K562 (cell line): Measurements from ENCODE around the gene CHAT. TPM values are rescaled to one million over a fixed set of nuclear protein-coding genes. Genes with fewer than 3 reads are reported as not detected.

Experiments used
- ATAC-seq: fragments of 200-7000 bp; cut with Tn5 transposase; 3 replicates; pipeline ENCODE4 v1.9.1; 2020; ENCODE audit warnings: moderate library complexity
- BruUV-seq: library from RNA; stranded (reverse); fragments of 400-500 nt; replicated peaks from 2 replicates; lab custom pipeline; 2021; lab: Mats Ljungman, UMichigan
- CTCF ChIA-PET: fragments of 300-600 bp; formaldehyde crosslinking; extraction: SDS; loops from one replicate; lab custom pipeline; 2021; ENCODE audit warnings: low intra/inter-chr PET ratio; lab: Yijun Ruan, JAX
- POLR2A ChIA-PET: fragments of 300-600, 350-650 bp; sonication (Branson Sonifier 250); formaldehyde crosslinking; extraction: SDS; loops from one replicate; lab custom pipeline; 2021; ENCODE audit warnings: antibody characterized with exemption, inconsistent platforms; lab: Yijun Ruan, JAX
- DNase-seq, 4 experiments: peaks; one replicate each; pipeline versions ENCODE4 v3.0.0 to v3.0.0-alpha.2; 2011 to 2018; ENCODE audit warnings: low spot score in 3 of 4, mixed read lengths in 3 of 4; ENCODE audit errors: extremely low read depth in 1 of 4
- FAIRE-seq: peaks from 2 replicates; lab custom pipeline; 2011; peaks lifted over from hg19 to GRCh38; lab: Jason Lieb, UNC
- H2AFZ ChIP-seq: 2 replicates; pipeline ENCODE4 v1.6.0; 2011; ENCODE audit warnings: low read depth, low read length, control low read depth, inconsistent platforms
- H3K27ac ChIP-seq: fragments of 200-600 bp; 3 replicates; pipeline ENCODE4 v1.8.0; 2011; ENCODE audit warnings: low read depth, mild to moderate bottlenecking, control low read depth, inconsistent platforms, low read length, moderate library complexity, mixed read lengths; ENCODE audit errors: extremely low read depth
- H3K27me3 ChIP-seq, 2 experiments: fragments of 300-600 bp in 1 of 2; 2 replicates in 1 of 2; 3 replicates in 1 of 2; pipeline versions ENCODE4 v1.6.0 to v1.8.0; 2011; ENCODE audit warnings: inconsistent platforms in 2 of 2, low read length in 2 of 2, mild to moderate bottlenecking in 1 of 2, mixed read lengths in 1 of 2, moderate library complexity in 1 of 2; ENCODE audit not compliant: control insufficient read depth in 2 of 2, insufficient read depth in 2 of 2
- H3K36me3 ChIP-seq: fragments of 300-600 bp; 3 replicates; pipeline ENCODE4 v1.8.0; 2011; ENCODE audit warnings: mild to moderate bottlenecking, low read length, inconsistent platforms; ENCODE audit not compliant: control insufficient read depth, insufficient read depth
- H3K4me1 ChIP-seq, 2 experiments: fragments of 200-600 bp in 1 of 2; replicated peaks in 1 of 2; 2 replicates in 1 of 2; 3 replicates in 1 of 2; pipeline versions ENCODE4 v1.5.1 to v1.8.0; 2011; ENCODE audit warnings: inconsistent platforms in 2 of 2, low read length in 2 of 2, mild to moderate bottlenecking in 1 of 2, mixed read lengths in 1 of 2, moderate library complexity in 1 of 2; ENCODE audit not compliant: control insufficient read depth in 2 of 2, insufficient read depth in 2 of 2
- H3K4me2 ChIP-seq: 2 replicates; pipeline ENCODE4 v1.6.1; 2011; ENCODE audit warnings: low read length, control low read depth, inconsistent platforms, mixed read lengths; ENCODE audit not compliant: insufficient read depth
- H3K4me3 ChIP-seq: fragments of 200-600 bp; sonication (generic), shearing (Covaris generic); 2 replicates; pipeline ENCODE4 v1.5.1; 2016; ENCODE audit warnings: control low read depth, inconsistent platforms
- H3K79me2 ChIP-seq: fragments of 200-600 bp; 3 replicates; pipeline ENCODE4 v1.8.0; 2011; ENCODE audit warnings: low read length, inconsistent platforms; ENCODE audit not compliant: control insufficient read depth, insufficient read depth
- H3K9ac ChIP-seq, 2 experiments: 2 replicates each; pipeline versions ENCODE4 v1.6.0 to v1.6.1; 2011; ENCODE audit warnings: low read depth in 2 of 2, low read length in 2 of 2, control low read depth in 1 of 2, inconsistent platforms in 1 of 2, mild to moderate bottlenecking in 1 of 2, mixed read lengths in 1 of 2; ENCODE audit not compliant: insufficient read depth in 1 of 2
- H3K9me1 ChIP-seq: one replicate; pipeline ENCODE4 v1.6.0; 2011; ENCODE audit warnings: inconsistent platforms, mild to moderate bottlenecking, low read length, moderate library complexity; ENCODE audit not compliant: control insufficient read depth, insufficient read depth
- H3K9me3 ChIP-seq: replicated peaks from 2 replicates; pipeline ENCODE4 v1.5.1; 2011; ENCODE audit warnings: low read depth, low read length, inconsistent platforms; ENCODE audit not compliant: control insufficient read depth, insufficient read depth
- H4K20me1 ChIP-seq: replicated peaks from 2 replicates; pipeline ENCODE4 v1.6.1; 2011; ENCODE audit warnings: low read length, inconsistent platforms, mixed read lengths; ENCODE audit not compliant: control insufficient read depth, insufficient read depth
- BRD4 ChIP-seq: fragments of 200-600 bp; sonication (generic); IDR thresholded peaks from 2 replicates; pipeline ENCODE4 v1.6.1; 2017; ENCODE audit warnings: inconsistent platforms
- HEY1 ChIP-seq: fragments of 250-450 bp; sonication (Bioruptor Pico); IDR thresholded peaks from 2 replicates; pipeline ENCODE4 v1.5.0; 2020; ENCODE audit warnings: mild to moderate bottlenecking, moderate library complexity, borderline replicate concordance
- SIRT6 ChIP-seq: IDR thresholded peaks from one replicate; pipeline ENCODE4 v1.6.1; 2012; ENCODE audit warnings: low read depth, mild to moderate bottlenecking, control low read depth, inconsistent platforms, low read length, moderate library complexity
- TBP ChIP-seq: optimal IDR thresholded peaks from 2 replicates; pipeline ENCODE3; 2011; ENCODE audit warnings: low read depth, low read length, improper control_type of control experiment
- ZNF134 ChIP-seq: fragments of 250-450 bp; sonication (Bioruptor Pico); conservative IDR thresholded peaks from 2 replicates; pipeline ENCODE4 v1.4.0; 2020
- ZNF444 ChIP-seq: fragments of 250-450 bp; sonication (Bioruptor Pico); IDR thresholded peaks from 2 replicates; pipeline ENCODE4 v1.4.0; 2020; ENCODE audit warnings: mild to moderate bottlenecking, moderate library complexity
- ZNF830 ChIP-seq: fragments of 250-450 bp; sonication (Bioruptor Pico); IDR thresholded peaks from 2 replicates; pipeline ENCODE4 v1.5.0; 2021; ENCODE audit warnings: mild to moderate bottlenecking
- WGBS: fragments of 100-300 bp; shearing (Covaris generic); methylation state at CpG from one replicate; pipeline ENCODE4 v1.1.6; 2016; ENCODE audit warnings: low coverage, mixed read lengths; ENCODE audit not compliant: insufficient coverage; ENCODE audit errors: missing lambda C conversion rate; 5-methylcytosine and 5-hydroxymethylcytosine counted together
- in situ Hi-C: fragments of 300-500 bp; cut with MboI; formaldehyde crosslinking; loops from 4 replicates; pipeline ENCODE4 v1.15.0; 2018; ENCODE audit warnings: inconsistent platforms, mixed read lengths
- intact Hi-C: fragments of 100-400 bp; cut with micrococcal nuclease; formaldehyde crosslinking; loops from 2 replicates; pipeline ENCODE4 v1.14.2; 2022
- polyA plus RNA-seq, 8 experiments: library from polyadenylated mRNA; depleted of rRNA in 4 of 8; stranded (reverse) in 5 of 8; unstranded in 3 of 8; fragments of >200 nt; fragmentation: Nextera tagmentation in 2 of 8; fragmentation: Illumina TruSeq in 1 of 8; extraction: Ambion mirVana in 2 of 8; extraction: Trizol in 1 of 8; gene quantifications; 2 replicates each; pipeline versions ENCODE4 v1.2.1 to v1.2.3, GENCODE V29; 2011 to 2014; ENCODE audit warnings: inconsistent platforms in 1 of 8, missing spikeins in 1 of 8
- total RNA-seq, 7 experiments: library from RNA; depleted of rRNA in 6 of 7; stranded (reverse); fragments of >200 nt in 6 of 7; fragmentation: Illumina TruSeq in 2 of 7; extraction: Trizol in 2 of 7; gene quantifications; 2 replicates each; pipeline versions ENCODE4 v1.2.1 to v1.2.3, GENCODE V29; 2011 to 2021; ENCODE audit warnings: low replicate concordance in 1 of 7
- TF ChIP-seq, protein P1 (sequence below): sonication (generic); formaldehyde crosslinking; IDR thresholded peaks from 2 replicates; pipeline ENCODE4 v1.8.0; 2022; ENCODE audit warnings: mild to moderate bottlenecking, missing genetic modification reagents
- TF ChIP-seq, protein P2 (sequence below), 2 experiments: fragments of 450-650 bp; formaldehyde crosslinking in 1 of 2; IDR thresholded peaks; 2 replicates each; pipeline versions ENCODE4 v1.4.0 to v1.6.1; 2014 to 2020; ENCODE audit warnings: mild to moderate bottlenecking in 2 of 2, borderline replicate concordance in 1 of 2, low read depth in 1 of 2

Gene CHAT
- total and polyA plus RNA-seq, 9 of the 15 experiments (the other 6 are each of a cell fraction or from before 2014, with no cell fraction given), result not detected

DNA sequence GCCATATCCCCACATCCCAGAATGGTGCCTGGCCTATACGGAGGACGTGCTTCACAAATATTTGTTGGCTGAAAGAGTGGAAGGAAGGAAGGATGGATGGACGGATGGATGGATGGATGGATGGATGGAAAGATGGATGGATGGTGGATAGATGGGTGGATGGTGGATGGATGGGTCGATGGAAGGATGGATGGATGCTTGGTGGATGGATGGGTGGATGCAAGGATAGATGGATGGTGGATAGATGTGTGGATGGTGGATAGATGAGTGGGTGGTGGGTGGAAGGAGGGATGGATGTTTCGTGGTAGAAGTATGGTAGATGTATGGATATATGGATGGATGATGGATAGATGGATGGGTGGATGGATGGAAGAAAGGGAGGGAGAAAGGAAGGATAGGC, 10.8 kb downstream of the CHAT start (continued):
- TF ChIP-seq, protein P1, sequence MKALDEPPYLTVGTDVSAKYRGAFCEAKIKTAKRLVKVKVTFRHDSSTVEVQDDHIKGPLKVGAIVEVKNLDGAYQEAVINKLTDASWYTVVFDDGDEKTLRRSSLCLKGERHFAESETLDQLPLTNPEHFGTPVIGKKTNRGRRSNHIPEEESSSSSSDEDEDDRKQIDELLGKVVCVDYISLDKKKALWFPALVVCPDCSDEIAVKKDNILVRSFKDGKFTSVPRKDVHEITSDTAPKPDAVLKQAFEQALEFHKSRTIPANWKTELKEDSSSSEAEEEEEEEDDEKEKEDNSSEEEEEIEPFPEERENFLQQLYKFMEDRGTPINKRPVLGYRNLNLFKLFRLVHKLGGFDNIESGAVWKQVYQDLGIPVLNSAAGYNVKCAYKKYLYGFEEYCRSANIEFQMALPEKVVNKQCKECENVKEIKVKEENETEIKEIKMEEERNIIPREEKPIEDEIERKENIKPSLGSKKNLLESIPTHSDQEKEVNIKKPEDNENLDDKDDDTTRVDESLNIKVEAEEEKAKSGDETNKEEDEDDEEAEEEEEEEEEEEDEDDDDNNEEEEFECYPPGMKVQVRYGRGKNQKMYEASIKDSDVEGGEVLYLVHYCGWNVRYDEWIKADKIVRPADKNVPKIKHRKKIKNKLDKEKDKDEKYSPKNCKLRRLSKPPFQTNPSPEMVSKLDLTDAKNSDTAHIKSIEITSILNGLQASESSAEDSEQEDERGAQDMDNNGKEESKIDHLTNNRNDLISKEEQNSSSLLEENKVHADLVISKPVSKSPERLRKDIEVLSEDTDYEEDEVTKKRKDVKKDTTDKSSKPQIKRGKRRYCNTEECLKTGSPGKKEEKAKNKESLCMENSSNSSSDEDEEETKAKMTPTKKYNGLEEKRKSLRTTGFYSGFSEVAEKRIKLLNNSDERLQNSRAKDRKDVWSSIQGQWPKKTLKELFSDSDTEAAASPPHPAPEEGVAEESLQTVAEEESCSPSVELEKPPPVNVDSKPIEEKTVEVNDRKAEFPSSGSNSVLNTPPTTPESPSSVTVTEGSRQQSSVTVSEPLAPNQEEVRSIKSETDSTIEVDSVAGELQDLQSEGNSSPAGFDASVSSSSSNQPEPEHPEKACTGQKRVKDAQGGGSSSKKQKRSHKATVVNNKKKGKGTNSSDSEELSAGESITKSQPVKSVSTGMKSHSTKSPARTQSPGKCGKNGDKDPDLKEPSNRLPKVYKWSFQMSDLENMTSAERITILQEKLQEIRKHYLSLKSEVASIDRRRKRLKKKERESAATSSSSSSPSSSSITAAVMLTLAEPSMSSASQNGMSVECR, result no peak
- TF ChIP-seq, all 486 proteins: peak for 0

DNA sequence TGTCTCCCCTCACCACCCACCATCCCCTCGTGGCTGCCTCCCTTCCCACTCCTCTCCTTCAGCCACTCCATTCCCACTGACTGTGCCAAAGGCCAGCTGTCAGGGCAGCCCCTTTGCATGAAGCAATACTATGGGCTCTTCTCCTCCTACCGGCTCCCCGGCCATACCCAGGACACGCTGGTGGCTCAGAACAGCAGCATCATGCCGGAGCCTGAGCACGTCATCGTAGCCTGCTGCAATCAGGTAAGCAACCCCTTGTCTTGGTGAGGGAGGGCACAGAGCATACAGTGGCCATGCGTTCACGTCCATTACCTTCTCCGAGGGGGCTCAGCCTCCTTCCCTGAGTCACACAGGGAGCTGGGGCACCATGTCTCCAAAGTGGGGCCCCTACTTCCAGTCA, 11.6 kb downstream of the CHAT start:
- no peaks in the 10 kb centered on the region for H3K9me1 ChIP-seq
- no peaks in the 10 kb centered on the region for H3K36me3 ChIP-seq
- POLR2A ChIA-PET, result no interaction called here
- CTCF ChIA-PET, result no interaction called here
- no peak overlapping the region for H3K4me2 ChIP-seq
- H4K20me1 ChIP-seq, result peaks cover 6% of the 10 kb centered on the region; the same call in 1 of the 2 replicates
- no peak overlapping the region for H3K9ac ChIP-seq
- under 1% methylated on average over 10 of the region's 10 CpGs for WGBS
- no peak for ATAC-seq
- H2AFZ ChIP-seq, result no peak overlapping the region
- intact Hi-C loops (no loop called here), in situ Hi-C loops (no loop called here)
- FAIRE-seq, result no peak
- no peak overlapping the region for H3K27ac ChIP-seq
- no peak for DNase-seq
- H3K4me3 ChIP-seq, result no peak overlapping the region
- peaks cover 12 to 53% of the 10 kb centered on the region in 2 experiments; a peak in 4 of 5 replicates for H3K27me3 ChIP-seq
- H3K79me2 ChIP-seq, result no peaks in the 10 kb centered on the region
- H3K4me1 ChIP-seq, result no peaks in the 10 kb centered on the region
- H3K9me3 ChIP-seq, result no peaks in the 10 kb centered on the region
- no TSS peak for BruUV-seq
- TF ChIP-seq BRD4 (no peak), HEY1 (no peak), ZNF444 (no peak), ZNF830 (no peak), TBP (no peak), SIRT6 (no peak), ZNF134 (CRISPR knock-in tag) (no peak)
- TF ChIP-seq, protein P2, sequence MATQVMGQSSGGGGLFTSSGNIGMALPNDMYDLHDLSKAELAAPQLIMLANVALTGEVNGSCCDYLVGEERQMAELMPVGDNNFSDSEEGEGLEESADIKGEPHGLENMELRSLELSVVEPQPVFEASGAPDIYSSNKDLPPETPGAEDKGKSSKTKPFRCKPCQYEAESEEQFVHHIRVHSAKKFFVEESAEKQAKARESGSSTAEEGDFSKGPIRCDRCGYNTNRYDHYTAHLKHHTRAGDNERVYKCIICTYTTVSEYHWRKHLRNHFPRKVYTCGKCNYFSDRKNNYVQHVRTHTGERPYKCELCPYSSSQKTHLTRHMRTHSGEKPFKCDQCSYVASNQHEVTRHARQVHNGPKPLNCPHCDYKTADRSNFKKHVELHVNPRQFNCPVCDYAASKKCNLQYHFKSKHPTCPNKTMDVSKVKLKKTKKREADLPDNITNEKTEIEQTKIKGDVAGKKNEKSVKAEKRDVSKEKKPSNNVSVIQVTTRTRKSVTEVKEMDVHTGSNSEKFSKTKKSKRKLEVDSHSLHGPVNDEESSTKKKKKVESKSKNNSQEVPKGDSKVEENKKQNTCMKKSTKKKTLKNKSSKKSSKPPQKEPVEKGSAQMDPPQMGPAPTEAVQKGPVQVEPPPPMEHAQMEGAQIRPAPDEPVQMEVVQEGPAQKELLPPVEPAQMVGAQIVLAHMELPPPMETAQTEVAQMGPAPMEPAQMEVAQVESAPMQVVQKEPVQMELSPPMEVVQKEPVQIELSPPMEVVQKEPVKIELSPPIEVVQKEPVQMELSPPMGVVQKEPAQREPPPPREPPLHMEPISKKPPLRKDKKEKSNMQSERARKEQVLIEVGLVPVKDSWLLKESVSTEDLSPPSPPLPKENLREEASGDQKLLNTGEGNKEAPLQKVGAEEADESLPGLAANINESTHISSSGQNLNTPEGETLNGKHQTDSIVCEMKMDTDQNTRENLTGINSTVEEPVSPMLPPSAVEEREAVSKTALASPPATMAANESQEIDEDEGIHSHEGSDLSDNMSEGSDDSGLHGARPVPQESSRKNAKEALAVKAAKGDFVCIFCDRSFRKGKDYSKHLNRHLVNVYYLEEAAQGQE (IDR thresholded peaks at IDR 0.05; ENCODE audit: borderline replicate concordance), result no peak
- TF ChIP-seq, protein P2 (CRISPR knock-in tag; IDR thresholded peaks at IDR 0.05; ENCODE audit: low read depth), result no peak
